GM12865 (cell line): Measurements from ENCODE around the gene LCE2D.

Experiments
- DNase-seq: peaks from one replicate; pipeline ENCODE4 v3.0.0; 2010; ENCODE audit warnings: low read depth
- H3K4me3 ChIP-seq: 2 replicates; pipeline ENCODE4 v1.5.1; 2011; ENCODE audit warnings: mild to moderate bottlenecking, low read depth, low read length, control low read depth
- CTCF ChIP-seq: IDR thresholded peaks from 2 replicates; pipeline ENCODE4 v1.5.1; 2011; ENCODE audit warnings: low read length, control low read depth, low read depth, inconsistent platforms; ENCODE audit not compliant: insufficient read depth; ENCODE audit errors: missing control alignments

LCE2D gene

DNA sequence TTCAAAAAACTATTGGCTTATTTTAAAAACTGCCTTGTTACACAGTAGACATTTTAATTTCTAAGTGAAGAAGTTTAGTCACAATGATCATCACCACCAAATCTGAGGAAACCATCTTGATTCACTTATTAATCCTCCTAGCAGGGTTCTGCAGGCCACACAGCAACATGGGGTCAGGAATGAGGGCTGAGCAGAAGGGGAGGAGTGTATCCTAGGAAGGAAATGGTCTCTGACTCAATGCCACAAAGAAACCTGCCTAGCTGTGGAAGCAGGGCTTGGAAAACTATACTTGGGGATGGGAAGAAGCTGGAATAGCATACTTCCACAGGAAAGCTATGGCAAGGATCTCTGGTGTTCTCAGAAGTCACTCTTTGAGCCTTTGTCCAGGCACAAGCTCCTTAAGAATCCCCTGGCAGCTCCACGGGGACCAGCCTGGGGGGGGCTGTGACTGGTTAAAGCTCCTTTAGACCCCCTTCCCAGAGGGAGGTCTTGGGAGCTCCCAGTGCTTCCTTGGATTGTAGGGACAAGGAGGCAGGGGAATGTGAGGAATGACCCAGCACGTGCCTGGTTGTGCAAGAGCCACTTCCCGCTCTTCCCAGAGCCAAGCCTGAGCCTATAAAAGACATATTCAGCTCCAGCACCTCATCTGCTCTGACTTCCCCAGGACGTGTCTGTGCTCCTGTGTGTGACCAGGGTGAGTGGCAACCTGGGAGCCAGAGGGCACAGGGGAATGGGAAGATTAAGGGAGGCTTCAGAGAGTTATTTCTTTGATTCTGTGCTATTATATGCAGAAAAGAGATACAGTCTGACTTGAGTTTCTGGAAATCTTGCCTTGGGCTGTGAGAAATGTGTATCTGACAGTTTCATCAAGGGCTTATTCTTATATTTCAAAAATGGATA lies 34.8 kb downstream of the LCE2D start, which contains the start of gene LCE2A:
TSS of gene LCE2A (plus strand) at position 645 of the 900 bp plus-strand sequence. CDS start 557 bp downstream, outside the sequence.
- no peak for DNase-seq

DNA sequence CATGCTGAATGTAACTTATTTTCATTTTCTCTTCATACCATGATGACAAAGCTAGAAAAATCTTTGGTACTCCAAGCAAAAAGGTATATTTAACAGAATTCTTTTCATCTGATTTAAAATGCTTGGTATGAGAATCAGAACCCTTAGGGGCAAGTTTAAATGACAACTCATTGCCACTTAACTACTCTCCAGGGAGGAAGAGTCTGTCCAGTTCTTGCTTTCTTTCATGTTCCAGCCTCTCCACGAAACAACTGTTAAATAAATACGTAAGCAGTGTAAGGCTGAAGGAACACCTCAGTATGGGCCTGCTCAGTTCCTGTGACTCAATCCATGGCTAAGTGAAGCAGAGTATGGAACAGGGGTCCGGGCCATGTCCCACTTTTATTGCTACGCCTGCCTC lies 36.6 kb downstream of the LCE2D start:
- no peak for DNase-seq
- no peak overlapping the region for H3K4me3 ChIP-seq
- TF ChIP-seq CTCF: no peak

More for the DNA sequence above, 34.8 kb downstream of the LCE2D start, which contains the start of gene LCE2A:
- no peak within 1 kb of the TSS for H3K4me3 ChIP-seq
- TF ChIP-seq CTCF: no peak

DNA sequence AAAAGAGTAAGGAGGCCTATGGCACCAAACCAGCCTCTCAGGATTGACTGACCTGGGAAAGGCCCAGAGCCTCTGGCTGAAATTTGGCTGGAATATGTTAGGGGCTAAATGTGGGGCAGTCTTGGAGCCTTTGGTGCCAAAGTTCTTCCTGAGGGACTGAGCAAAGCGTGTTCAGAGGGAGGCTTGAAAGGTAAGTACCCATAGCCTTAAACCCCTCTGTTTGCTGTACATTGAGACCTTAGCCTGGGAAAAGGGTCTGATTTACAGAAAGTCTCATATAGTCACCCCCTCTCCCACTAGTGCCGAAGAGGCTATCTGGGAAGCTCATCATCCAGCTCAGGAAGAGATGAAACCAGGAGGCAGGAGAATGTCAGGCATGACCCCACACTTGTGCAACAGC lies 44.7 kb downstream of the LCE2D start, which contains the start of gene LCE4A:
TSS of gene LCE4A (plus strand) at position 301 of the 400 bp plus-strand sequence. CDS start 916 bp downstream, outside the sequence.
- TF ChIP-seq CTCF: no peak
- no peak within 1 kb of the TSS for H3K4me3 ChIP-seq
- no peak for DNase-seq
